Measurements from ENCODE around the gene TEAD1. TPM values are rescaled to one million over a fixed set of nuclear protein-coding genes. Genes with fewer than 3 reads are reported as not detected.

Gene TEAD1
- total and polyA plus RNA-seq, 10 of the 15 experiments (the other 5 are each of a cell fraction or from before 2014, with no cell fraction given): 0.01 to 0.59 (median 0.04) TPM; not detected in 6

DNA sequence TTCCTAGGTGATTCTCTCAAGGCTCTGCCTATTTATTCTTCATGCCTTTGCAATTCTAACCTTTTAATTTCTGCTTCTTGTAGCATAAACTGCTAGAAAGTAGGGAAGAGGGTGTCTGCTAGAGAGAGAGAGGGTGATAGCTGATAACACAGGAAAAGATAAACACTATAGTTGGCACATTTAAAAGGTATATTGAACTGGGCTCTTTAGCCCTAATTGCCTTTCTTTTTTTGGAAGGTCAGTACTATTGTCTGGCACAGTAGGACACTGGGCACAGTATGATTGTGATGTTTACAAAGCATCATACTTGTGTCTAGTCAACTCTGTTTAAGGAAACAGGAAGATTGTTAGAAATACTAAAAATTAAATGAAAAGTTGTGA lies 33.3 kb downstream of the TEAD1 start:
- Histone ChIP-seq H2AFZ (ENCODE audit: control insufficient read depth, low read depth, low read length) (no peak overlapping the region), H3K9me3 (replicated peaks; ENCODE audit: control insufficient read depth, insufficient read depth, low read length) (no peaks in the 10 kb centered on the region), H3K9ac (ENCODE audit: control insufficient read depth, insufficient read depth, low read length) (no peak overlapping the region), H3K4me2 (ENCODE audit: control insufficient read depth, insufficient read depth) (no peak overlapping the region), H3K4me1 (ENCODE audit: control insufficient read depth, insufficient read depth, low read length) (no peaks in the 10 kb centered on the region), H3K27ac (ENCODE audit: control insufficient read depth, insufficient read depth) (no peak overlapping the region), H4K20me1 (ENCODE audit: control insufficient read depth, insufficient read depth) (no peaks in the 10 kb centered on the region), H3K79me2 (ENCODE audit: control insufficient read depth, insufficient read depth, low read length) (no peaks in the 10 kb centered on the region), H3K36me3 (ENCODE audit: control insufficient read depth in 2 of 2, insufficient read depth in 2 of 2, low read length in 1 of 2) (no peaks in the 10 kb centered on the region), H3K27me3 (replicated peaks in 1 of 2; ENCODE audit: control insufficient read depth in 2 of 2, insufficient read depth in 2 of 2, low read length in 1 of 2) (no peaks in the 10 kb centered on the region), H3K4me3 (no peak overlapping the region)
- ATAC-seq (no peak), FAIRE-seq (no peak), DNase-seq (ENCODE audit: low read depth, low spot score) (no peak)
- no TSS peak for BruUV-seq (replicated peaks)
- in situ Hi-C loops (cut with MboI) (no loop called here), intact Hi-C loops (cut with micrococcal nuclease; ENCODE audit: unreplicated experiment) (no loop called here)
- CTCF ChIA-PET: interaction anchor here (1.2 kb wide), 1 partner anchor 9 kb away, joined by 4 read pairs; no protein-coding TSS in a partner anchor
- POLR2A ChIA-PET: interaction anchor here (0.7 kb wide), 1 partner anchor 65 kb away, joined by 5 read pairs; no protein-coding TSS in a partner anchor
- SMC1A ChIA-PET (ENCODE audit: uncharacterized antibody, unreplicated experiment): no interaction called here
- RAD21 ChIA-PET (ENCODE audit: unreplicated experiment): no interaction called here
- no peak for TF ChIP-seq ETV6 (conservative IDR thresholded peaks at IDR 0.05 in 1 of 2, IDR thresholded peaks at IDR 0.05 in 1 of 2; ENCODE audit: borderline replicate concordance in 1 of 2, low read depth in 1 of 2)
- TF ChIP-seq YY1 (IDR thresholded peaks at IDR 0.05; ENCODE audit: low read depth, low read length): no peak
- no peak for TF ChIP-seq RAD21 (IDR thresholded peaks at IDR 0.05; ENCODE audit: insufficient read depth, low read depth, low read length)
- no peak for TF ChIP-seq SPI1 (IDR thresholded peaks at IDR 0.05; ENCODE audit: borderline replicate concordance, insufficient read depth, low read depth, low read length)
- no peak for TF ChIP-seq MXI1 (IDR thresholded peaks at IDR 0.05; ENCODE audit: low read depth, low read length)
- TF ChIP-seq ZSCAN29 (IDR thresholded peaks at IDR 0.05): no peak
- no peak for TF ChIP-seq WRNIP1 (IDR thresholded peaks at IDR 0.05; ENCODE audit: borderline replicate concordance, low read depth, low read length)
- no peak for TF ChIP-seq POLR2AphosphoS2 (IDR thresholded peaks at IDR 0.05; ENCODE audit: low read depth, low read length)
- TF ChIP-seq, protein P1, sequence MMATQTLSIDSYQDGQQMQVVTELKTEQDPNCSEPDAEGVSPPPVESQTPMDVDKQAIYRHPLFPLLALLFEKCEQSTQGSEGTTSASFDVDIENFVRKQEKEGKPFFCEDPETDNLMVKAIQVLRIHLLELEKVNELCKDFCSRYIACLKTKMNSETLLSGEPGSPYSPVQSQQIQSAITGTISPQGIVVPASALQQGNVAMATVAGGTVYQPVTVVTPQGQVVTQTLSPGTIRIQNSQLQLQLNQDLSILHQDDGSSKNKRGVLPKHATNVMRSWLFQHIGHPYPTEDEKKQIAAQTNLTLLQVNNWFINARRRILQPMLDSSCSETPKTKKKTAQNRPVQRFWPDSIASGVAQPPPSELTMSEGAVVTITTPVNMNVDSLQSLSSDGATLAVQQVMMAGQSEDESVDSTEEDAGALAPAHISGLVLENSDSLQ (IDR thresholded peaks at IDR 0.05): no peak
